ENCODE measurements around the gene ARHGAP26.
A peak's percentile ranks its signal among the peaks of the same experiment; 100 is the strongest.

The ARHGAP26 gene

GRCh38 chr5:142863856-142864255 is 93.7 kb downstream of the ARHGAP26 start:
- Histone ChIP-seq H3K36me3 (ENCODE audit: insufficient read depth, low read length) (no peaks in the 10 kb centered on the region), H3K9me3 (ENCODE audit: control insufficient read depth, insufficient read depth, low read length) (no peaks in the 10 kb centered on the region), H3K9ac (ENCODE audit: low read depth, low read length) (peak overlapping the region; percentile 12; the same call in 1 of the 2 replicates), H3K4me1 (ENCODE audit: insufficient read depth, low read length) (peaks cover 44% of the 10 kb centered on the region)

GRCh38 chr5:142864290-142865260 is 94.4 kb downstream of the ARHGAP26 start:
- Histone ChIP-seq H3K4me1 (ENCODE audit: insufficient read depth, low read length) (peaks cover 44% of the 10 kb centered on the region), H3K9ac (ENCODE audit: low read depth, low read length) (no peak overlapping the region; the same call in 1 of the 2 replicates), H3K36me3 (ENCODE audit: insufficient read depth, low read length) (no peaks in the 10 kb centered on the region), H3K9me3 (ENCODE audit: control insufficient read depth, insufficient read depth, low read length) (no peaks in the 10 kb centered on the region)

- Histone ChIP-seq H3K9ac (ENCODE audit: low read depth, low read length) (no peak overlapping the region), H3K9me3 (ENCODE audit: control insufficient read depth, insufficient read depth, low read length) (no peaks in the 10 kb centered on the region), H3K4me1 (ENCODE audit: insufficient read depth, low read length) (peaks cover 44% of the 10 kb centered on the region), H3K36me3 (ENCODE audit: insufficient read depth, low read length) (no peaks in the 10 kb centered on the region)
These were observed 95.5 kb downstream of the ARHGAP26 start for GRCh38 chr5:142865631-142866030.

GRCh38 chr5:142866563-142867275 is 96.5 kb downstream of the ARHGAP26 start:
- no peaks in the 10 kb centered on the region for H3K36me3 ChIP-seq (ENCODE audit: insufficient read depth, low read length)
- H3K9me3 ChIP-seq (ENCODE audit: control insufficient read depth, insufficient read depth, low read length) = no peaks in the 10 kb centered on the region
- H3K4me1 ChIP-seq (ENCODE audit: insufficient read depth, low read length) = peaks cover 48% of the 10 kb centered on the region
- H3K9ac ChIP-seq (ENCODE audit: low read depth, low read length) = no peak overlapping the region

GRCh38 chr5:142869886-142870285 is 99.7 kb downstream of the ARHGAP26 start:
- no peak overlapping the region for H3K9ac ChIP-seq (ENCODE audit: low read depth, low read length)
- H3K36me3 ChIP-seq (ENCODE audit: insufficient read depth, low read length) = no peaks in the 10 kb centered on the region
- peaks cover 50% of the 10 kb centered on the region for H3K4me1 ChIP-seq (ENCODE audit: insufficient read depth, low read length)
- H3K9me3 ChIP-seq (ENCODE audit: control insufficient read depth, insufficient read depth, low read length) = no peaks in the 10 kb centered on the region

GRCh38 chr5:142870532-142871362 is 100.6 kb downstream of the ARHGAP26 start:
- no peaks in the 10 kb centered on the region for H3K36me3 ChIP-seq (ENCODE audit: insufficient read depth, low read length)
- peaks cover 43% of the 10 kb centered on the region for H3K4me1 ChIP-seq (ENCODE audit: insufficient read depth, low read length)
- no peak overlapping the region for H3K9ac ChIP-seq (ENCODE audit: low read depth, low read length)
- H3K9me3 ChIP-seq (ENCODE audit: control insufficient read depth, insufficient read depth, low read length) = no peaks in the 10 kb centered on the region

- H3K9ac ChIP-seq (ENCODE audit: low read depth, low read length) = no peak overlapping the region
- H3K4me1 ChIP-seq (ENCODE audit: insufficient read depth, low read length) = peaks cover 35% of the 10 kb centered on the region
These were observed 101.4 kb downstream of the ARHGAP26 start for GRCh38 chr5:142871363-142872193.

GRCh38 chr5:142872217-142872616 is 102.0 kb downstream of the ARHGAP26 start:
- no peaks in the 10 kb centered on the region for H3K9me3 ChIP-seq (ENCODE audit: control insufficient read depth, insufficient read depth, low read length)
- H3K4me1 ChIP-seq (ENCODE audit: insufficient read depth, low read length) = peaks cover 31% of the 10 kb centered on the region
- H3K36me3 ChIP-seq (ENCODE audit: insufficient read depth, low read length) = no peaks in the 10 kb centered on the region
- H3K9ac ChIP-seq (ENCODE audit: low read depth, low read length) = no peak overlapping the region

More at GRCh38 chr5:142871363-142872193, 101.4 kb downstream of the ARHGAP26 start:
- H3K36me3 ChIP-seq (ENCODE audit: insufficient read depth, low read length) = no peaks in the 10 kb centered on the region
- H3K9me3 ChIP-seq (ENCODE audit: control insufficient read depth, insufficient read depth, low read length) = no peaks in the 10 kb centered on the region

- Histone ChIP-seq H3K9me3 (ENCODE audit: control insufficient read depth, insufficient read depth, low read length) (no peaks in the 10 kb centered on the region), H3K36me3 (ENCODE audit: insufficient read depth, low read length) (no peaks in the 10 kb centered on the region), H3K4me1 (ENCODE audit: insufficient read depth, low read length) (peaks cover 26% of the 10 kb centered on the region), H3K9ac (ENCODE audit: low read depth, low read length) (no peak overlapping the region)
These were observed 102.6 kb downstream of the ARHGAP26 start for GRCh38 chr5:142872795-142873194.

- Histone ChIP-seq H3K9me3 (ENCODE audit: control insufficient read depth, insufficient read depth, low read length) (no peaks in the 10 kb centered on the region), H3K9ac (ENCODE audit: low read depth, low read length) (no peak overlapping the region), H3K36me3 (ENCODE audit: insufficient read depth, low read length) (no peaks in the 10 kb centered on the region), H3K4me1 (ENCODE audit: insufficient read depth, low read length) (peaks cover 23% of the 10 kb centered on the region)
These were observed 103.7 kb downstream of the ARHGAP26 start for GRCh38 chr5:142873831-142874230.

- H3K9ac ChIP-seq (ENCODE audit: low read depth, low read length) = no peak overlapping the region
- H3K36me3 ChIP-seq (ENCODE audit: insufficient read depth, low read length) = no peaks in the 10 kb centered on the region
- H3K9me3 ChIP-seq (ENCODE audit: control insufficient read depth, insufficient read depth, low read length) = no peaks in the 10 kb centered on the region
- H3K4me1 ChIP-seq (ENCODE audit: insufficient read depth, low read length) = peaks cover 23% of the 10 kb centered on the region
These were observed 104.4 kb downstream of the ARHGAP26 start for GRCh38 chr5:142874540-142874939.

GRCh38 chr5:142875936-142876335 is 105.8 kb downstream of the ARHGAP26 start:
- H3K9me3 ChIP-seq (ENCODE audit: control insufficient read depth, insufficient read depth, low read length) = no peaks in the 10 kb centered on the region
- no peaks in the 10 kb centered on the region for H3K36me3 ChIP-seq (ENCODE audit: insufficient read depth, low read length)
- H3K4me1 ChIP-seq (ENCODE audit: insufficient read depth, low read length) = peaks cover 26% of the 10 kb centered on the region
- H3K9ac ChIP-seq (ENCODE audit: low read depth, low read length) = no peak overlapping the region

- H3K9me3 ChIP-seq (ENCODE audit: control insufficient read depth, insufficient read depth, low read length) = no peaks in the 10 kb centered on the region
- H3K4me1 ChIP-seq (ENCODE audit: insufficient read depth, low read length) = peaks cover 30% of the 10 kb centered on the region
These were observed 106.6 kb downstream of the ARHGAP26 start for GRCh38 chr5:142876817-142877216.

More at GRCh38 chr5:142876817-142877216, 106.6 kb downstream of the ARHGAP26 start:
- H3K36me3 ChIP-seq (ENCODE audit: insufficient read depth, low read length) = no peaks in the 10 kb centered on the region
- H3K9ac ChIP-seq (ENCODE audit: low read depth, low read length) = no peak overlapping the region
